Measurements from ENCODE around the gene THOC5.
"Not testable (repeated sequence)": the region's sequence is repeated elsewhere in the genome, so short reads cannot be mapped to it uniquely, and the experiment has no call there.

THOC5 gene

GRCh38 chr22:29511126-29511862 lies 42.3 kb downstream of the THOC5 start:
- no peak for DNase-seq (ENCODE audit: extremely low read depth in 1 of 2, low read depth in 1 of 2)

- no peak for DNase-seq (ENCODE audit: extremely low read depth in 1 of 2, low read depth in 1 of 2)
These were observed 43.0 kb downstream of the THOC5 start for GRCh38 chr22:29510542-29510941.

- no peak for DNase-seq (ENCODE audit: extremely low read depth in 1 of 2, low read depth in 1 of 2)
These were observed 43.7 kb downstream of the THOC5 start for GRCh38 chr22:29509815-29510214.

DNA sequence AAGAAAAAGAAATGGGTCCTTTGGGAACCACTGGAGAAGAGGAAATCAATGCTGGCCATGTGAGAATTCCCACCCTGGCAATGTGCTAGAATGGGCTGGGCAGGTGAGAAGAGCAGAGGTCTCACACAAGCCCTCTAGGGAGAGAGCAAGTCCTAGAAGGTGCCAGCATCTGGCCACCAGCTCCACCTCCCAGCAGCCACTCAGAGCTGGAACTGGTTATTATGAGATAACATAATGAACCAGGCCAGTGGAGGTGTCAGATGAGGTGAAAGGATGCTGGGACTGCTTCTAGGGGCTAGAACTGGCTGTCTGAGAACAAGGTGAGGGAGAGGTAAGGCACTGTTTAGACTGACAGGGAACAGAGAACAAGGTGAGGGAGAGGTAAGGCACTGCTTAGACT lies 44.3 kb downstream of the THOC5 start:
- DNase-seq (ENCODE audit: extremely low read depth in 1 of 2, low read depth in 1 of 2) = no peak

- DNase-seq (ENCODE audit: extremely low read depth in 1 of 2, low read depth in 1 of 2) = no peak
These were observed 49.7 kb downstream of the THOC5 start for GRCh38 chr22:29503811-29504372.

DNA sequence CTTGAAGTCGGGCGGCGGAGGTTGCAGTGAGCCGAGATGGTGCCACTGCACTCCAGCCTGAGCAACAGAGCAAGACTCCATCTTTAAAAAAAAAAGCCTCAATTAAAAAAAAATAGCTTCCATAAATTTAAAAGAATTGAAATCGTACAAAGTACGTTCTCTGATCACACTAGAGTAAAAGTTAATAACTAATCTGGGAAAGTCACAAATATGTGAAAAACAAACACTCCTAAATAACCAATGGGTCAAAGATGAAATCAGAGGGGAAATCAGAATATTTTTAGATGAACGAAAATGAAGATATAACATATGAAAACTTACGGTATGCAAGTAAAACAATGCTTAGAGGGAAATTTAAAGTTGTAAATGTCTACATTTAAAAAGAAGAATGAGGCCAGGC lies 53.7 kb downstream of the THOC5 start:
- DNase-seq (ENCODE audit: extremely low read depth in 1 of 2, low read depth in 1 of 2) = no peak

DNA sequence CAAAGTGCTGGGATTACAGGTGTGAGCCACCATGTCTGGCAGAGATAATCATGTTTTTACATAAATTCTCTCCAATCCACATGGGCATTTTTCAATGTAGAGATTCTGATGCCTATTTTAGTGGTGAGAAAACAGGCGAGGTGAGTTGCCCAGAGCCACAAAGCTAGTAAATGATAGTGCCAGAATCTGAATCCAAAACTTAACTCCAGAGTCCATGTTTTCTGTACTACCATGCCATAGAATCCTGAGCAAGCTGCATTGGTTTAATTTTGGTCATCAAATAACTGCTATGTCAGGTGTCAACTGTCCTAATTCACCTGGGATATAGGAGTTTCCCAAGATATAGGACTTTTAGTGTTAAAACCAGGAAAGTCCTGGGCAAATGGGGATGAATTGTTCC lies 59.9 kb downstream of the THOC5 start:
- DNase-seq (ENCODE audit: extremely low read depth in 1 of 2, low read depth in 1 of 2) = no peak

GRCh38 chr22:29491012-29491411 lies 62.5 kb downstream of the THOC5 start:
- DNase-seq (ENCODE audit: extremely low read depth in 1 of 2, low read depth in 1 of 2) = no peak

- DNase-seq (ENCODE audit: extremely low read depth in 1 of 2, low read depth in 1 of 2) = not testable (repeated sequence)
These were observed 64.3 kb downstream of the THOC5 start for GRCh38 chr22:29489127-29489780.

DNA sequence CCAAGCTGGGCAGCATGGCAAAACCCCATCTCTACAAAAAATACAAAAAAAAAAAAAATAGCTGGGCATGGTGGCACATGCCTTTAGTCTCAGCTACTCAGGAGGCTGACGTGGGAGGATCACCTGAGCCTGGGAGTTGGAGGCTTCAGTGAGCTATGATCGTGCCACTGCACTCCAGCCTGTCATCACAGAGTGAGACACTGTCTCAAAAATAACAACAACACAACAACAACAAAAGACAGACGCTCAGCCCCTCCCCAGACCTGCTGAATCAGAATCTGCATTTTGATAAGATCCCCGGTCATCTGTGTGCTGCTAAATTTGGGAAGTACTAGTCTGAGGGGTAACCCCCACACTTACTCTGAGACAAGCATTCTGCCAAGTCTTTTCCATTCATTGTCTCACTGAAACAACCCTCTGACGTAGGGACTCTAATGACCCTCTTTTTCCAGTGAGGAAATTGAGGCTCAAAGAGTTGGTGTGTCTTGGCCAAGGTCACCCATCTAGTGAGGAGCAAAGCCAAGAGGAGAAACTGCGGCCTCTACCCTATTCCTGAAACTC lies 66.1 kb downstream of the THOC5 start:
- no peak for DNase-seq (ENCODE audit: extremely low read depth in 1 of 2, low read depth in 1 of 2)

DNA sequence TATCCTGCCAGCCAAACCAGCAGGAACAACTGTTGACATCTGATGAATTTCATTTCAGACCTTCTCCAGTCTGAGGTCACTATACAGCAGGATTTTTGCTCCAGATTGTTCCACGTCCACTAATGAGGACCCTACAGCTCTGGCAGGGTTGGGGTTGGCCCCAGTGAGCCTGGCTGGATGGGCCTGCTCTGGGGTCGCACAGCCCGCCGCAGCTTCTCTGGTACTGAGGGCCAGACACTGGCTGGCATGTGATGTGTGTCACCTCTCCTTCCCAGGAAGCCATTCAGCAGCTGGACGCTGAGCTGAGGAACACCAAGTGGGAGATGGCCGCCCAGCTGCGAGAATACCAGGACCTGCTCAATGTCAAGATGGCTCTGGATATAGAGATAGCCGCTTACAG lies 68.1 kb downstream of the THOC5 start:
- no peak for DNase-seq (ENCODE audit: extremely low read depth in 1 of 2, low read depth in 1 of 2)

- no peak for DNase-seq (ENCODE audit: extremely low read depth in 1 of 2, low read depth in 1 of 2)
These were observed 68.9 kb downstream of the THOC5 start for GRCh38 chr22:29484642-29485041.

DNA sequence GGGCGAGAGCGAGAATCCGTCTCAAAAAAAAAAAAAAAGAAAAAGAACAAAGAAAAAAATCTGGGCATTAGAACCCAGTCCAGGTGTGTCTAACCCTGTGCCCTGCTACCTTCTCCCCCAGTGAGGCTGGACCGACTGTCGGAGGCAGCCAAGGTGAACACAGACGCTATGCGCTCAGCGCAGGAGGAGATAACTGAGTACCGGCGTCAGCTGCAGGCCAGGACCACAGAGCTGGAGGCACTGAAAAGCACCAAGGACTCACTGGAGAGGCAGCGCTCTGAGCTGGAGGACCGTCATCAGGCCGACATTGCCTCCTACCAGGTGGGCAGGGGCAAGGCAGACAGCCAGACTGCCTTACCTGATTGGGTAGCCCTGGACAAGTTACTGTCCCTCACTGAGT lies 70.3 kb downstream of the THOC5 start:
- DNase-seq (ENCODE audit: extremely low read depth in 1 of 2, low read depth in 1 of 2) = no peak

DNA sequence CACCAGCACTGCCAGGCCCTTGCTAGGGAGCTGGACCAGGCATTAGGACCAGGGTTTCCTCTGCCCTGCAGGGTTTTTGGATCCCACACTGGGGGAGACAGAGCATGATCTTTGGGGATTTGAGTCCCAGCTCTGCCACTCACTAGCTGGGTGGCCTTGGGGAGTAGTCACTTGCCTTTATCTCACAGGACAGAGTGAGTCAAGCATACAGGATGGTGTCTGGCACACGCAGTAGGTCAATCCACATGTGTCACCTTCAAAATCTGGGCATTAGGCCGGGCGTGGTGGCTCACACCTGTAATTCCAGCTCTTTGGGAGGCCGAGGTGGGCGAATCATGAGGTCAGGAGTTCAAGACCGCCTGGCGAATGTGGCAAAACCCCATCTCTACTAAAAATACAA lies 70.8 kb downstream of the THOC5 start:
- DNase-seq (ENCODE audit: extremely low read depth in 1 of 2, low read depth in 1 of 2) = no peak

DNA sequence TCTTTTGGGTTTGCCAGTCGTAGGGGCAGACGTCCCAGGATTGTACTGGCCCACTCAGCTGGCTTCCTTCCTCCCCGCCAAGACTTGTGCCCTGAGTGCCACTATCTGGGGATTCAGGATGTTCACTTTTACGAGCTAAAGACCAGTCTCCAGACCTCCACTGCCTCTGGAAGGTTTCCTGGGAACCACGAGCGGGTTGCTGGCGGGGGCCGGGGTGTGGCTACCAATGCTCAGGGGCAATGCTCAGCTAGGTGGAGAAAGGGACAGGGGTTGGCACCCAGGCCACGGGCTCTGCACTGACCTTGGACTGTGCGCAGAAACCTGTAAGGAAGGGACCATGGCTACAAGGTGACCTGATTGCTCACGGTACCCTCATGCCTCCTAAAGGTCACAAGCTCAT lies 71.3 kb downstream of the THOC5 start:
- DNase-seq (ENCODE audit: extremely low read depth in 1 of 2, low read depth in 1 of 2) = no peak

- no peak for DNase-seq (ENCODE audit: extremely low read depth in 1 of 2, low read depth in 1 of 2)
These were observed 72.1 kb downstream of the THOC5 start for GRCh38 chr22:29481265-29482000.

GRCh38 chr22:29480512-29481264 lies 72.9 kb downstream of the THOC5 start:
- no peak for DNase-seq (ENCODE audit: extremely low read depth in 1 of 2, low read depth in 1 of 2)

GRCh38 chr22:29480262-29480511 lies 73.4 kb downstream of the THOC5 start:
- DNase-seq (ENCODE audit: extremely low read depth in 1 of 2, low read depth in 1 of 2) = no peak

DNA sequence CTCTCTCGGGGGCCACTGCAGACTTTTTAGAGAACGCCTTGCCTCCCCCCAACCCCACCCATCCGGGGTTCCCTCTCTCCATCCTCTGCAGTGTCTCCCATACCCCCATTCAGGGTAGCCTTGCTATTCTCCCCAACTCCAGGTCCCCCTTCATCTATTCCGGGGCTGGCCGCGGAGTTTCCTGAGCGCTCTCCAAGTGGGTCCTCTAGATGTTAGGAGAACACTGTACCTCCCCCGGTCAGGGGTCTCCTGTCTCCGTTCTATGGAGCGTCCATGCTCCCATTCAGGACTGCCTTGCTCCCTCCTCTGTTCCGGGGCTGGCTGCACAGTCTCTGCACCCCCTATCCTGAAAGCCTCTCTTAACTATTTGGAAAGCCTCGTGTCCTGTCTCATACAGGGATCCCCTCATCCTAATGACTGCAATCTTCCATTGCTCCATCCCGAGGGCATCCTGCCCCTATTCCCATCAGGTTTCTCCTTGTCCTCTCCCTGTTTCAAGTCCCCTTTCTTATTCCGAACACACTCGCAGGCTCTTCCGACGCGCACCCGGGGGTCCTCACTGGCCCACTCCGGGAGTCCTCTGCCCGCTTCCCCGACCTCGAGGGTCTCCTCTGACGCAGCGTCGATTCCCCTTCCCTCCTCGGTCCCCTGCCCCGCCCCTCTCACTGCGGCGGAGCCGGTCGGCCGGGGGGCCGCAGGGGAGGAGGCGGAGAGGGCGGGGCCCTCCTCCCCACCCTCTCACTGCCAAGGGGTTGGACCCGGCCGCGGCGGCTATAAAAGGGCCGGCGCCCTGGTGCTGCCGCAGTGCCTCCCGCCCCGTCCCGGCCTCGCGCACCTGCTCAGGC lies 73.9 kb downstream of the THOC5 start, which contains the start of gene NEFH:
NEFH (plus strand) TSS at position 802 of the 845 bp plus-strand sequence. CDS start 45 bp downstream, outside the sequence.
- no peak for DNase-seq (ENCODE audit: extremely low read depth in 1 of 2, low read depth in 1 of 2)

Measured in activated CD8-positive, alpha-beta memory T cell treated with anti-CD3 and anti-CD28 coated beads for 1 hour (primary cell).